T-helper 2 cell treated with Interferon-gamma antibody and Interleukin-4, amounts not matched to agents 100 ng/mL and 5 ng/mL, for 36 hours (primary cell): Measurements from ENCODE around the gene CKAP2L. TPM values are rescaled to one million over a fixed set of nuclear protein-coding genes. Genes with fewer than 3 reads are reported as not detected.

ENCODE experiments used
- intact Hi-C: fragments of 100-400 bp; cut with micrococcal nuclease; formaldehyde crosslinking; loops from one replicate; pipeline ENCODE4 v1.15.1; 2023
- total RNA-seq: library from RNA; stranded (reverse); gene quantifications from 2 replicates; pipeline ENCODE4 v1.2.3, GENCODE V29; 2022

The CKAP2L gene
- total RNA-seq, 1 donor from 2014 or later = 49.6 TPM

DNA sequence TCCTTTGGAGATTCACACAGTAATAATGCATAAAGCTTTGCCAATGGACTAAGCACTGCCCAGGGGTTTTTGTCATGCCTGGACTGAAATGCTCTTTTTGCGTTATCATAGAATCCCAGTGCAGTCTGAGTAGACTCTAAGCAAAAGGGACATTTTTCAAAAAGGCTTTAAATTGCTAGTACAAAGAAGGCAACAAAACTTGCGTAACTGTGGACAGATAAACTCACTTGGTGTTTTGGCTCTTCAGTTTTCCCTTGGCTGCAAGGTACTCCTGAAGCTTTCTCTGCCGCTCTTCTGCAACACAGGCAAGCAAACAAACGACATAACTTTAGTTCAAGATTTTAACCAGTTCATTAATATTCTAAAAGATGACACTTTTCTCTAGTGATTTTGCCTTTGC, 2.1 kb downstream of the CKAP2L start:
- intact Hi-C loops = loop anchor here (5.0 to 10.0 kb wide), 5 partner anchors 60 to 707 kb away; partner anchors contain the start of genes PSD4, TMEM87B and TTL

DNA sequence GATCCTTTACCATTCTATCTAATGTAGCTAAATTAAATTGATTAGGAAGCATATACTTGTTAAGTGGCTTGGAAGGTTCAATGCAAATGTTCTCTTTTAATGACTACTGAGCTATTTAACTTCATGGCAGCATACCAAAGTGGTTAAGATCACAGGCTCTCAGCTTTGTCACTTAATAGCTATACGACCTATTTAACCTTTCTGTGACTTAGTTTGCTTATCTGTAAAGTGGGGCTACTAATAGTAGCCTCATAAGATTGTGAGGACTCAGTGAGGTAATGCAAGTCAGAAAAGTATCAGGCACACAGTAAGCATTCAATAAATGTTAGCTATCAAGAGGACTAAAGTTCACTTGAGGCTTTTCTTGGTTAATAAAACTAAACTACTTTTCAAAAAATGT, 4.3 kb downstream of the CKAP2L start:
- intact Hi-C loops = loop anchor here (5.0 to 10.0 kb wide), 5 partner anchors 62 to 705 kb away; partner anchors contain the start of genes PSD4, TMEM87B and TTL

DNA sequence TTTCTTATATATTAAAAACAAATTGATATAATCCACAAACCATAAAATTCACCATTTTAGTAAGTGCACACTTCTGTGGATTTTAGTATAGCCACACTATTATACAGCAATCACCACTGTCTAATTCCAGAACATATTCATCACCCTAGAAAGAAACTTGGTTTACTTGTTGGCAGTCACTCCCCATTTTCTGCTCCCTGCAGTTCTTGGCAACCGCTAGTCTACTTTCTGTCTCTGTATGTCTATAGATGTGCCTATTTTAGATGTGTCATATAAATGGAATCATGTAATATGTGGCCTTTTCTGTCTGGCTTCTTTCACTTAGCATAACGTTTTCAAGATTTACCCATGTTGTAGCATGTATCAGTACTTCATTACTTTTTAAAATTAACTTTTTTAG, 5.7 kb downstream of the CKAP2L start:
- intact Hi-C loops = no loop called here

DNA sequence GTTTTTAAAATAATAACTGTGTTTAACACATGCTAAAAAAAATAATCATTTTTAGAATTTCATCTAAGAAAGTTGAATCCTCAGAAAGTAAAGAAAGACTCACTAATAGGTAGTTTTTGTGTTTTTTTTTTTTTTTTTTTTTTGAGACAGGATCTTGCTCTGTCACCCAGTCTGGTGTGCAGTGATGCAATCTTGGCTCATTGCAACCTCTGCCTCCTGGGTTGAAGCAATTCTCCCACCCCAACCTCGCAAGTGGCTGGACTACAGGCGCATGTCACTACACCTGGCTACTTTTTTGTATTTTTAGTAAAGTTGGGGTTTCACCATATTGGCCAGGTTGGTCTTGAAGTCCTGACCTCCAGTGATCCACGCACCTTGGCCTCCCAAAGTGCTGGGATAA, 7.1 kb downstream of the CKAP2L start:
- intact Hi-C loops = no loop called here

DNA sequence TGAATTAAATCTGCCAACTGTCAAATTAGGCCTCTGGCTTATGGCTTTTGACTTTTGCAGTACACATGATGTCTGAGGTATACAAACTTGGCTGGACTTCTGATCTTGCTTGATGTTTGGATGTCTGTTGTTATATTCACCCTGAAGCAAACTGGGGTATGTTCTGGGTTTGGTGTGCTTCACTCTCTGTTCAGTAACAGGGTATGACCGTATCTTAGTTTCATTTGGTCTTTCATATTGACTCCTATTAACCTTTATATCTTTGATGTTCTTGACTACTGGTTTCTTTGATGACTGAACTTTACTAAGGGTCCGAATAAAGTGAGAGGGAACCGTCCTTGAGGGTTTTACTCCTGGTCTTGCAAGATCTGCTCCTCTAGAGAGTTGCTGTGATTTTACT, 8.2 kb downstream of the CKAP2L start:
- intact Hi-C loops = no loop called here

DNA sequence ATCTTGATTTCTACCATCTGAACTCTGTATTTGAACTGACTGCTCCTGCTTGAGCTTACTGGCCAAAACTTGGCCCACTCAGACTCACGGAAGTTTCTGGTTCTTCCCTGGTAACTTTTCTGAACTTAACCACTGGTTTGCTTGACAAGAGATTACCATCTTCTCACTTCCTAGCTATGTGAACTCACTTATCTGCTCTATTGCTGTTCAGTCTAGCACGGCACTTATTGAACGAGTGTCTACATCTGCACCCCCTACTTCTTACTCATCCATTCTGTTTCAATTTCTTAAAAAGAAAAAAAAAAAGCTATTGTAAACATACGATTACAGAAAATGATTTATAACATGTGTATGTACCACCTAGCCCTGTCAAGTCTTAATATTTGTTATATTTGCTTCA, 9.0 kb downstream of the CKAP2L start:
- intact Hi-C loops = no loop called here

DNA sequence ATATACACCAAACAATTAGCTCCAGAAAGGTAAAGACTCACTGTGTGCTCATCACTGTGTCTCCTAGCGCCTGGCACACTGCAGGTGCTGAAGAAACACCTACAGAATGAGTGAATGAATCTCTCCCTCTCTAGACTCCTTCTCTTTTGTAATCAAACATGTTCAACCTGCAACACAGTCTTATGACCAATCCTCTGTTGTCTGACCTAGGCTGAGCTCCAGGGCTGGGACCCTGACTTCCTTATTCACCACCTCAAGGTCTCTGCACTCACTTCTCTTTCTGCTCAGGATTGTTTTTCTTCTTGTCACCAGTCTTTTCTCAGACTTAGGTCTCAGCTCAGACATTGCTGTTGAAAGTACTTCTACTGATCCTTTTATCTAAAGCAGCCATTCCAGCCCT, 9.8 kb downstream of the CKAP2L start:
- intact Hi-C loops = no loop called here

DNA sequence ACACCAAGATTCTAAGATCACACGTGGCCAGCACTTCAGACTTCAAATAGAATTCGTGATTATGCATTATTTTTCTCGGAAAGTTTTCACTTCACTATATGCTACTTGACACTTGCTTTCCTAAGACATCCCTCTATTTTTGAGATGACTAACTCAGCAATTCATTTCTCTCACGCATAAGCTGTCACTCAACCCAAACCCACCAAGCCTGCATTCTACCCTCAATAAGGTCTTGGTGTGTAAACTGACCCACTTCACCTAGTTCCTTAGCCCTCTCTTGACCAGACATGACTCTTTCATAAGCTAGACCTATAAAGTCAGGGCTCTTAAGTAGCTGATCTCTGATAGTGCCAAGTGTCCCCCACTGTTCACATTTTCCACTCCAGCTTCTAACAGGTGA, 11.7 kb downstream of the CKAP2L start:
- intact Hi-C loops = no loop called here

DNA sequence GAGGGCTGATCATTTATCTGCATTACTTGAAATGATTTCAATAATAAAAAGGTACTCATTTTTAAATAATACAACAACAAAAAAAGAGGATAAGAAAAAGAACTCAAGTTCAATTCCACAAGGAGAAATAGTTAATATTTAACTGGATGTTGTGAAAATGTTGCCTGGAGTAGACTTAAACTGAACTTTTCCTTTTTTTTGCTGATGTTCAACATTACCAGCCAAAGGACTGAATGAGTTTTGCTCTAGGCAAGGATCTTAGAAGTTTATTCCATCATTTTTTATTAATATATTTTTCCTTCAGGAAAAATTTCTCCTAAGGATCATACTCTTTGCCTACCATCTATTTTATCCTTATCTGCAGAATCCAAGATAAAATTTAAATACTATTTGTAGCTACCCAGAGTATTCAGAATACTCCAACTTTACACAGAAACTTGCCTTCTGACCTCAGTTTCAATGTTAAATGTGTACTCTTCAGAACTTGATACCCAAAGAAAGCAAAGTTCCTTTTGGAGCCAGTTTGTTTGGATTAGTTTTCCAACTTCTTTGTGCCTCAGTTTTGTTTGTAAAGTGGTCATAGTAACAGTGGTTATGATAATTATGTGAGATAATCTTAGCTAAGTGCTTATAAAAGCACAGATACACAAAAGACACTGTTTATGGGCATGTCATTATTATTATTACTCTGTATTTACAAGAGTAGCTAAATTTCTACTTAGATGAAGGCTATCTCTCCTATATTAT, 12.8 kb downstream of the CKAP2L start:
- intact Hi-C loops = no loop called here

DNA sequence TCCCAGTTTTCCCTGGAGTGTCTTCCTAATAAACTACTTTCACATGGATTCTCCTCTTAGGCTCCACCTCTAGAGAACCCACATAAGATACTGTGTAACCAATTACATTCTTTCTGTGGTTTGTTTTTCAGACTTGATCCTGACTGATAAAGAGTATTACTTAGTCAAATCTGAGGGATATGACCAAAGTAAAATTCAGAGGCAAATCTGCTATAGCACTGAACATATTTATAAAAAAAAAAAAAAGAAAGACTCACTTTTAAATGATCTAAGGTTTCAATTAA, 13.9 kb downstream of the CKAP2L start:
- intact Hi-C loops = no loop called here

DNA sequence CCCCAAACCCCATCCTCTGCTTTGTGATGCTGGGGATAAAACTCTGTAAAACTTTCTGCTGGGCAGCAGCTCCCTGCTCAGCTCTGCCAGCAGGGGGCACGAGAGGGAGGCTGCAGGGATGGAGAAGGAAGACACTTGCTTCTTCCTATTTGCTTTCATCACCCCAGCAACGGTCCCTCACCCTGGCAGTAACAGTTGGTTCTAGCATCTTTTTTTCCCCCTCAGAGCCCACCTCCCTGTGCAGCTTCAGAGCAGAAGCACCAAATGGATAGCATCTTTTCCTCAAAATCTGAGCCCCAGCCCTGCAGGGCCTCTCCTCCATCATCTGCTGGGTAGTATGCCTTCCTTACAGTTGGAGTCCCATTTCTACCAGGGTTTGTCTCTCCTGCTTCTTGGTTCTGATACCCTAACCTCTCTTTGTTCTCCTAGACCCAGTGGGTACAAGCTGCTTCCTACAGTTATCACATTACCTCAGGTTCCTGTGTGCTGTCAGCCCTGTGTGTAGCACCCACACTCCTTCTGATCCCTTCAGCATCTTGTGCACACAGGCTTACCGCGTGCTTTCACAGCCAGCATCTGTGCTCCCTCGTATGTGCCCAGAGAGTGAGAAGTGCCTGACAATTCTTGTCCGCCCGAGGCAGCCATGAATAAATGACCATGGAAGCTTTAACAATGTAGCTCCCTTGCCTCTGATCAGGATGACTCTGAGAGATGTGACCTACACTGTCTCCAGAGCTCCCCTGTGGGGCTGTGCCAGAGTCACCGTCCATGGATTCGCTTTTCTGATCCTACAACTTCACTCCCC, 14.5 kb downstream of the CKAP2L start:
- intact Hi-C loops = loop anchor here (1.0 kb wide), 4 partner anchors 14 to 209 kb away; partner anchors contain the start of gene CKAP2L

DNA sequence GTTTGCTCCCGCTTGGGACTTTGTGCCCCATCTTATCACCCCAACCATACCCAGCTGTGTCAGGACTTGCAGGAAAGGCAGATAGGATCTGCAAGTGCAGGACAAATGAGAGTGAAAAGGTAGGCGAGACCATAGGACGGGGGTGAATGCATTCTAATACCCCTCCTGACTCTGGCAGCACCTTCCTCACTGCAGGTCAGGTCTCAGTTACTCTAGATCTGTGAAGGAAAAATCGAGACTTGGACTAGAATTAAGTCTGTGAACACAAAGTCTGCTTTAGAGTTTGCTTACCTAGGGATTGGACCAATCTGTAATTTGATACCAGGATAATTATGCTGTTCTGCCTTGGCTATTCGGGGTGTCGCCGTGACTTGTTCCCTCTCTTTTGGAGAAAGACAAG, 23.9 kb downstream of the CKAP2L start:
- intact Hi-C loops = no loop called here

DNA sequence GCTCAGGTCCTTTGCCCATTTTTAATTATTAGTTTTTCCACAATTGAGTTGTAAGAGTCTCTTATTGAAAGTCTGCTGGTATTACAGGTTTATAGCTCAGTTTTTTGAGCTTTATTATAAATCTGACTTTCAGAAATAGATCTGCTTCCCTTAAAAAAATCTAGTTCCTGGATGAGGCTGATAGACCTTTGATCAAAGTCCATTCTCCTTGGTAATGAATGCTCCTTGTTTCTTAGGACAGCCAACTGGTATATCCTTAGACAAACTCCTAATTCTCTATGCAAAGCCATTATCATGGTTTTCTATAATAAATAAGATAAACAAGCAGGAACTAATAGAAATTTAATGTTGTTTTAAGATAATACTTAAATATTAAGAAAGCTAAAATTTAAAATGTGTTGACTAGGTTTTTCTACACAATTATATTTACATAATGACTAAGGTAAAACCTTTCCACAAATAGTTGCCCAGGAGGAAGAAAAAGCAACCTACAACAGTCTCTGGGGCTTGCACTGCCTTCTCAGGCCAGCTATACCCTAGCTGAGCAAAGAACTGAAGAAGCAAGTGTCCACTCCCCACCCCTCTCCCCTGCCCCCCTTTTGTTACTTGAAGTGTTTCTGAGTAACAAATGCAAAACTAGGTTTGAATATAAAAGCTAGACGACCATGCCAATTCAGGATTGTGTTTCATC, 26.7 kb downstream of the CKAP2L start:
- intact Hi-C loops = no loop called here

DNA sequence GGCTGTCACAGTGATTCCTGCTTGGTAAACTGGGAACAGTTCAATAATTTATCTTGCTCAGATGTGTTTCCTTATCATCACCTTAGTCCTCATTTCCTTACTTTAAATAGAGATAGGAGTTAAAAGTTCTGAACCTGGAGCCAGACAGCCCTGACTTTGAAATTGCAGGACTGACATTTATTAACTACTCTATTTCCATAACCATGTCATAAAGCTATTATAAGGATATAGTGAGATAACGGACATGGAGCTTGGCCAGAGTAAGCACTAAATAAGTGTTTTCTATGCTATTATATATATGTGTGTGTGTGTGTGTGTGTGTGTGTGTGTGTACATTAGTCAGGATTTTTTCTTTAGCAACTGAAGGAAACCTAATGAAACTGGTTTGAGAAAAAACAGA, 30.5 kb downstream of the CKAP2L start:
- intact Hi-C loops = no loop called here

DNA sequence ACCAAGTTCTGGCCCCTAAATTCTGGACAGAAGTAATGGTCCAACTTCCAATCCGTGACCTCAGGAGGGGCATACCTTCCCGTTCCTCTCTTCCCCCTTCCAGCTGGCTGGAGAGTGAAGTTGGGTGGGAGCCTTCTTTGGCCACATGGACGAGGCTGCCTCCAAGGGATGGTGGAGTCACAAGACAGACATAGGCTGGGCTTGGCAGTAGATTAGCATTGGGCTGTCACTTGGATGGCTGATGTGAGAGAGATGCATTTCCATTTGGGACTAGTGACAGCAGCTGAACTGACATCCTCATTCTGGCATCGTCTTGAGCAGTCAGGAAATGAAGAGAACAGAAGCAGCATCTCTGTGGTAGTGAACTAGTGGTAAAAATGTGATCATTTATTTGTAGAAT, 31.0 kb downstream of the CKAP2L start:
- intact Hi-C loops = no loop called here

DNA sequence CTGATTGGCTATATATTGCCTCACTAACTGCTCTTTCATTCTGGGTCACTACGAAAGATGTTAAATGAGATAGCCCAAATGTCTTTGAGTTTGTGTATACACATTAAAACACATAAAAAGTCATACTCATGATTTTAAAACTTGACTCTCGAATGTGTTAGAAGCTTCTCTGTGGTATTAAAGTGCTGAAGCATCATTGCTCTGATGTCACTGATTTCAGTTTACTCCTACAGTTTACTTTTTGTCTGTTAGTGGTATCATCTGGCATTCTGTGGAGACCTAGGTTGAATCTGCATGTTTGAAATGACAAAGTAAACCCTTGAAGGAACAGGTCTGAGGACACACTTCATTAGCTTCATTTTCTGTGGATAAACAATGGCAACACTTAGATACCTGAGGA, 32.9 kb downstream of the CKAP2L start:
- intact Hi-C loops = no loop called here

DNA sequence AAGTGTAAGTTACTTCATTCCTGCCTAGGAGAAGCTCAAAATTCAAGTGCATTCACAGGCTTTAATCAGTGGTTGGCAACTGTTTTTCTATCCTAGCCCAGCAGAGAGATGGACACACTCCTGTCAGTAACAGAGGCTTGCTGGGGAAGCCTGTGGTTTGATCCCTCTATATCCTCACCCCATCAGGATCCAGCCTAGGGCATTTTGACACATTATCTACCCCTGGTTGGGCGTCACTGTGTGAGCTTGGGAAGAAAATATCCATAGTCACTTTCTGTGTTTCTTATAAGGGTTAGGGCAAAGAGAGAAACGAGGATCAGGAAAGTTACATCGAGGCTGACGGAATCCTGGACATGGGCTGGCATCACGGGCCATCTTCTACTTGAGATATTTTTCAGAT, 33.6 kb downstream of the CKAP2L start:
- intact Hi-C loops = no loop called here

DNA sequence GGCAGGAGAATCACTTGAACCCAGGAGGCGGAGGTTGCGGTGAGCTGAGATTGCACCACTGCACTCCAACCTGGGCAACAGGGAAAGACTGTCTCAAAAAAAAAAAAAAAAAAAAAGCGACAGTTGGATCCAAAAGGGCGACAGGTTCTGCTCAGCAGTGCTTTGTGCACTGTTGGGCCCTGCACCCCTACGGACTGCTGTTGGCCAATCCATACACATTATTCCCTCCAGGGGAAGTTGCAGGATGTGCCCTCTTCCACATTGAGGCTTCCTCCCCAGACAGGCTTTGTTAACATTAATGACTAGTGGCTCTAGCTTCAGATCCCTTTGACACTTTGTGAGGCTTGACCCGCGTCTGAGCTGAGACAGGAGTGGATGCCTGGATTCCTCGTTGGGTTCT, 34.2 kb downstream of the CKAP2L start:
- intact Hi-C loops = no loop called here

DNA sequence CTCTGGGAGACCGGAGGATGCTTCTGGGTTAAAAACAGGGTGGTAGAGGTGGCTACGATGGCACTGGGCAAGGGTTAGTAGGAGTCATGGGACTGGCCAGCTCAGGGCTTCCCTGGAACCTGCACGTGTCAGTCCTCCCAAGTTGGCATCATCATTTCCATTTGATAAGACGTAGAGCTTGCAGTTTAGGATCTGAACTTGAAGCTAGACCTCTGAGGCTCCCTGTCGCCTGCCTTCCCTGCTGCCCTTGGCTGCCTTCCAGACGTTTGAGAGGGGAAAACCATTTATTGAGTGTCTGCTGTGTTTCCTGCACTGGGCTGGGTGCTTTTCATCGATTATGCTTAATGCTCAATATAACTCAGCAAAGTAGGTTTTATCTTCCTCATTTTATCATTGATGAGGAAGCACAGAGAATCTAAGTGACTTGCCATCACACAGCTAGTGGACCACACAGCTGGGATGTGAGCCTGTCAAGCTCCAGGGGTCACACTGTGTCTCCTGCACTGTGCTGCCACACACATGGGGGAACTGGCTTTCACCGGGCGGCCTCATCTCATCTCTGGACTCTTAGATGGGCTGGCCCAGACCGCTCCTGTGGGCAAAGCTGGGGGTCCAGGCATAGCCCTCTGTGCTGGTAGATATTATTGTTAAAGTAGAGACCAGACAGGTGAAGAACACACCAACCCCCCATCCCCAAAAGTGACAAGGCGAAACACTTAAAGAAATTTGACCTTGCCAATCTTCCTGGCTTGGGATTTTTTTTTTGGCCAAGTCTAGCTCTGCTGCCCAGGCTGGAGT, 35.8 kb downstream of the CKAP2L start:
- intact Hi-C loops = no loop called here

DNA sequence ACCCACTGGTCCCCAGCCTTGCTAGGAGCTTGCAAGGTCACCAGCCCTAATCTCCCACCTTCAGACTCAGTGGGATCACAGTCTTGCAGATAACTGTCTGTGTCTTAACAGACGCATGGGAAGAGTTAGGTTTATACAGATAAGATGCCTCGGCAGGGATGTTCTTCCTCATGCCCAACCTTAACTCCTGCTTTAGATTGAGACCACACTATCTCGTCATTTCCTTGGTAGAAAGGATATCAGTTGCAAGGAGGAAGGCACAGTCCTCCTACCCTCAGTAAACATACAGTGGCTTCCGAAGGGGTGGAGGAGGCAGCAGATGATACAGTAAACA, 36.4 kb downstream of the CKAP2L start:
- intact Hi-C loops = no loop called here

DNA sequence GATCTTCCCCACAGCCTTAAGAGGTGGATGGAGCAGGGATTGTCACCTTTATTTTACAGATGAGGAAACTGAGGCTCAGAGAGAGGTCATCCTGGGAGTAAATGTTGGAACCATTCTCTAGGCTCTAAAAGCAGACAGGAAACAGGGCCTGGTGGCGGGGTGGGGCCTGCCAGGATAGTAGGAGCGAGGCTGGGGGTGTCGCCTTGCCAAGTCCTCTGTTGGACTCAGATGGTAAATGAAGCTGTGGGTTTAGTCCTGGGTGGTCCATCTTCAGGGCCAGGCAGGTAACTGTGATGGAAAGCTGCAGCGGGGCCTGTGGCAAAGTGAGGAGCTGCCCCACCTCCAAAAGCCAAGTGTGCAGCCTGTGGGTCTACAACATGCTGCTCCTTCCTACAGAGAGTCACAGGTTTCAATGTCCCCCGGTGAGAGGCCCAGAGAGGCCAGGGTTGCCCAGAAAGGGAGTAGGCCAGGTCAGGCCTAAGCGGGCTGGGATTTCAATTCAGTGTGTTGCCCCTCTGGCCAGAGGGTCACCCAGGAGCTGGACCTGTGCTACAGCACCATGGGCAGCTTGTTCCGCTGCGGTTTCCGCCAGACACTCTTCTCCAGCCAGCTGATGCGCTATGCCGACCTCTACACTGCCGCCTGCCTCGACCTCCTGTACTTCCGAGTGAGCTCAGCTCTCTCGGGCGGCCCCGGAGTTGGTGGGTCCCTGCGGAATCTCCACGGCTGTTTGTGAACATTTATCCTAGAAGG, 37.0 kb downstream of the CKAP2L start:
- intact Hi-C loops = loop anchor here (2.0 kb wide), 2 partner anchors 37 to 247 kb away; partner anchors contain the start of gene CKAP2L
